Measurements from ENCODE around the gene WASF2.
A peak's percentile ranks its signal among the peaks of the same experiment; 100 is the strongest.

The WASF2 gene

DNA sequence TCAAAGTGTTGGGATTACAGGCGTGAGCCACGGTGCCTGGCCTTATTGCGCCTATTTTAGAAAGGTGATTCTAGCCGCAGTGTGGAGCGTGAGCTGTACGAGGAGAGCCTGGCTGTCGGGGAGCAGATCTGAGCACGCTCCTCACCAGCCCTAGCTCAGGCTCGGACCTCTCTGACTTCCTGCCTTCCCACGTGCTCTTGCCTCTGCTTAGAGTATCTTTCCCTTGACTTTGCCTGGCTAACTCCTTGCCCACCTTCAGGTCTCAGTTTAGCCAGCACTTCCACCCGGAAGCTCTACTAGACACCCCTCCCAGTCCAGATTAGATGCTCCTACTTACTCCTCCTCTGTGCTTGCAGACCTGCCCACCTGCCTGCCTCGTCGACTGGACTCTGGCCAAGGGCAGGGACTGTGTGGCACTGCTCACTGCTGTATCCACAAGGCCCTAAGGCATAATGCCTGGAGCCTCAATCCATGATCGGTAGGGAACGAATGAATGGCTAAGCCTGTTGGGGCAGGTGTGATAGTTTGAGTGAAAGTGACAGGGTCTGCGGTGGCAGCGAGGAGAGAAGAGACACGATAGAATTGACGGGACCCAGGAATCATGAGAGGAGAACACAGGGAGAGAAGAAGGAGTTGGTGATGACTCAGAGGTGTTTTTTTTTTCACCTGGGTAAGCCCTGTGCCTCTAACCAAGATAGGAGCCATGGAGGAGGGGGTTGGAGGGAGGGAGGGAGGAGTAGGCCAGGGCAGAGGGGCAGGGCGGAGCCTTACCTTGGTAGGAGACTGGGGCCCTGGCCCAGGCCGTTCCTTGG is 28.1 kb upstream of the WASF2 start:
- no peak overlapping the region for H4K8ac ChIP-seq (ENCODE audit: low read depth, low read length)
- no peak for DNase-seq (ENCODE audit: low spot score)
- no peaks in the 10 kb centered on the region for H3K9me3 ChIP-seq (replicated peaks in 1 of 2; ENCODE audit: control insufficient read depth in 2 of 2, insufficient read depth in 1 of 2, low read depth in 1 of 2, low read length in 2 of 2)
- H2BK5ac ChIP-seq (ENCODE audit: low read length): peak overlapping the region; percentile 8
- H2AK5ac ChIP-seq (ENCODE audit: low read depth, low read length): peak overlapping the region; percentile 6
- no peak overlapping the region for H3K23ac ChIP-seq (ENCODE audit: low read depth, low read length, poor library complexity)
- H3K4me3 ChIP-seq (ENCODE audit: low read length in 2 of 2): peak overlapping the region in 1 of 2 donors; percentile 25
- peaks cover 45 to 58% of the 10 kb centered on the region in 2 donors for H3K4me1 ChIP-seq (ENCODE audit: control insufficient read depth in 2 of 2, insufficient read depth in 1 of 2, low read depth in 1 of 2, low read length in 2 of 2)
- no peak overlapping the region for H3K4me2 ChIP-seq (ENCODE audit: insufficient read depth, low read length, poor library complexity, severe bottlenecking)
- peak overlapping the region; percentile 5 for H4K91ac ChIP-seq (ENCODE audit: low read depth, low read length, poor library complexity)
- peak overlapping the region; percentile 18 for H2BK12ac ChIP-seq (ENCODE audit: low read length)
- no peak overlapping the region for H3K9ac ChIP-seq (ENCODE audit: low read depth, low read length, poor library complexity)
- H3K4ac ChIP-seq (ENCODE audit: low read length): no peak overlapping the region
- H3K18ac ChIP-seq (ENCODE audit: low read length): peak overlapping the region; percentile 5
- no peak overlapping the region for H2BK15ac ChIP-seq (ENCODE audit: low read length)
- H2AFZ ChIP-seq (ENCODE audit: low read length): no peak overlapping the region
- H3K27me3 ChIP-seq (ENCODE audit: control insufficient read depth in 3 of 3, insufficient read depth in 3 of 3, low read depth in 1 of 3, low read length in 3 of 3): no peaks in the 10 kb centered on the region
- no peaks in the 10 kb centered on the region for H3K79me1 ChIP-seq (ENCODE audit: low read depth, low read length)
- no peaks in the 10 kb centered on the region for H3K36me3 ChIP-seq (replicated peaks in 1 of 2; ENCODE audit: control insufficient read depth in 2 of 2, insufficient read depth in 2 of 2, low read length in 2 of 2)
- H3K27ac ChIP-seq (replicated peaks; ENCODE audit: low read length): no peak overlapping the region
- WGBS, 2 donors (ENCODE audit: extremely low coverage in 2 of 2, insufficient read length in 2 of 2, insufficient replicate concordance in 1 of 2): no CpG with 5 or more reads among the region's 21 CpGs
- H2BK120ac ChIP-seq (ENCODE audit: low read depth, low read length): no peak overlapping the region
- no peak overlapping the region for H3K14ac ChIP-seq (ENCODE audit: low read length)

DNA sequence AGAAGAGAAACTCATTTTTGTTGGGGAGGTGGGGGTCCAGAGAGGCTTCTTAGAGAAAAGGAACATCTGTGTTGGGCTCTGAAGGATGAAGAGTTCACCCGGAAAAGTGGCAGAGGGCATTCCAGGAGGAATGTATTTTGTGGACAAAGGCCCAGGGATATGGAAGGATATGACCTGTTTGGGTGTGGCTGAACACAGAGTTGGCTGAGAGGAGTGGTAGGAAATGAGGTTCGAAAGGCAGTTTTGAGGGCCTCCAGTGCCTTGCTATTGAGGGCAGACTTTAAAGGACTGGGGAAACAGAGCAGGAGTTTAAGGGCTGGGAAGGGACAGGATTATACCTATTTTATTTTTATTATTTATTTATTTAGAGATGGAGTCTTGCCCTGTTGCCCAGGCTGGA is 27.3 kb upstream of the WASF2 start:
- no peak overlapping the region for H3K27ac ChIP-seq (replicated peaks; ENCODE audit: low read length)
- no peak overlapping the region for H3K4me3 ChIP-seq (ENCODE audit: low read length in 2 of 2)
- no peak overlapping the region for H3K18ac ChIP-seq (ENCODE audit: low read length)
- DNase-seq (ENCODE audit: low spot score): no peak
- no peak overlapping the region for H2BK12ac ChIP-seq (ENCODE audit: low read length)
- no peak overlapping the region for H4K91ac ChIP-seq (ENCODE audit: low read depth, low read length, poor library complexity)
- no peaks in the 10 kb centered on the region for H3K79me1 ChIP-seq (ENCODE audit: low read depth, low read length)
- no peak overlapping the region for H3K4ac ChIP-seq (ENCODE audit: low read length)
- H2BK15ac ChIP-seq (ENCODE audit: low read length): no peak overlapping the region
- H3K4me1 ChIP-seq (ENCODE audit: control insufficient read depth in 2 of 2, insufficient read depth in 1 of 2, low read depth in 1 of 2, low read length in 2 of 2): peaks cover 38 to 50% of the 10 kb centered on the region in 2 donors
- no peak overlapping the region for H2BK5ac ChIP-seq (ENCODE audit: low read length)
- no peak overlapping the region for H4K8ac ChIP-seq (ENCODE audit: low read depth, low read length)
- no peak overlapping the region for H2BK120ac ChIP-seq (ENCODE audit: low read depth, low read length)
- no peak overlapping the region for H3K9ac ChIP-seq (ENCODE audit: low read depth, low read length, poor library complexity)
- no peak overlapping the region for H3K23ac ChIP-seq (ENCODE audit: low read depth, low read length, poor library complexity)
- H3K36me3 ChIP-seq (replicated peaks in 1 of 2; ENCODE audit: control insufficient read depth in 2 of 2, insufficient read depth in 2 of 2, low read length in 2 of 2): no peaks in the 10 kb centered on the region
- no peak overlapping the region for H2AK5ac ChIP-seq (ENCODE audit: low read depth, low read length)
- no peaks in the 10 kb centered on the region for H3K9me3 ChIP-seq (replicated peaks in 1 of 2; ENCODE audit: control insufficient read depth in 2 of 2, insufficient read depth in 1 of 2, low read depth in 1 of 2, low read length in 2 of 2)
- H3K14ac ChIP-seq (ENCODE audit: low read length): no peak overlapping the region
- no peak overlapping the region for H2AFZ ChIP-seq (ENCODE audit: low read length)
- no peaks in the 10 kb centered on the region for H3K27me3 ChIP-seq (ENCODE audit: control insufficient read depth in 3 of 3, insufficient read depth in 3 of 3, low read depth in 1 of 3, low read length in 3 of 3)
- no peak overlapping the region for H3K4me2 ChIP-seq (ENCODE audit: insufficient read depth, low read length, poor library complexity, severe bottlenecking)
- WGBS, 2 donors (ENCODE audit: extremely low coverage in 2 of 2, insufficient read length in 2 of 2, insufficient replicate concordance in 1 of 2): no CpG with 5 or more reads among the region's 2 CpGs

DNA sequence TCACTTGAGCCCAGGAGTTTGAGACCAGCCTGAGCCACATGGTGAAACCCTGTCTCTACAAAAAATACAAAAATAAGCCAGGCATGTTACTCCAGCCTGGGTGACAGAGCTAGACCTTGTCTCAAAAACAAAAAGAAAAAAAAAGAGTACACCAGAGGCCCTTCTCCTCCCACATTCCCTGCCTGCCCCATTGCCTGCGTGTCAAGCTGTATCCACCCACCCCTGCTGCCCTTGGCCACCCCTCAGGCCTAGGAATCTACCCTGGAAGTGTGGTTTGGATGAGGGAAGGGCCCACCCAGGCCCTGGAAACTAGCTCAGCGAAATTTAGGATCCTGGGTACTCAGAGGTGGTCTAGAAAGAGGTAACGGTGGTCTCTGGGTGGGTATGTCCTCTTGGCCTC is 25.7 kb upstream of the WASF2 start:
- Histone ChIP-seq H2AK5ac (ENCODE audit: low read depth, low read length) (no peak overlapping the region), H3K4ac (ENCODE audit: low read length) (no peak overlapping the region), H3K4me1 (ENCODE audit: control insufficient read depth in 2 of 2, insufficient read depth in 1 of 2, low read depth in 1 of 2, low read length in 2 of 2) (peaks cover 30 to 34% of the 10 kb centered on the region in 2 donors), H2BK12ac (ENCODE audit: low read length) (no peak overlapping the region), H3K36me3 (replicated peaks in 1 of 2; ENCODE audit: control insufficient read depth in 2 of 2, insufficient read depth in 2 of 2, low read length in 2 of 2) (no peaks in the 10 kb centered on the region), H2AFZ (ENCODE audit: low read length) (peak overlapping the region; percentile 75), H4K8ac (ENCODE audit: low read depth, low read length) (no peak overlapping the region), H3K18ac (ENCODE audit: low read length) (peak overlapping the region; percentile 41), H3K27me3 (ENCODE audit: control insufficient read depth in 3 of 3, insufficient read depth in 3 of 3, low read depth in 1 of 3, low read length in 3 of 3) (no peaks in the 10 kb centered on the region), H3K23ac (ENCODE audit: low read depth, low read length, poor library complexity) (no peak overlapping the region), H4K91ac (ENCODE audit: low read depth, low read length, poor library complexity) (no peak overlapping the region), H3K4me3 (ENCODE audit: low read length in 2 of 2) (no peak overlapping the region), H3K4me2 (ENCODE audit: insufficient read depth, low read length, poor library complexity, severe bottlenecking) (no peak overlapping the region), H3K27ac (replicated peaks; ENCODE audit: low read length) (no peak overlapping the region), H3K14ac (ENCODE audit: low read length) (no peak overlapping the region), H3K79me1 (ENCODE audit: low read depth, low read length) (no peaks in the 10 kb centered on the region), H2BK120ac (ENCODE audit: low read depth, low read length) (no peak overlapping the region), H3K9me3 (replicated peaks in 1 of 2; ENCODE audit: control insufficient read depth in 2 of 2, insufficient read depth in 1 of 2, low read depth in 1 of 2, low read length in 2 of 2) (no peaks in the 10 kb centered on the region), H2BK15ac (ENCODE audit: low read length) (no peak overlapping the region), H2BK5ac (ENCODE audit: low read length) (no peak overlapping the region), H3K9ac (ENCODE audit: low read depth, low read length, poor library complexity) (no peak overlapping the region)
- no peak for DNase-seq (ENCODE audit: low spot score)
- WGBS, 2 donors (ENCODE audit: extremely low coverage in 2 of 2, insufficient read length in 2 of 2, insufficient replicate concordance in 1 of 2): no CpG with 5 or more reads among the region's 3 CpGs

DNA sequence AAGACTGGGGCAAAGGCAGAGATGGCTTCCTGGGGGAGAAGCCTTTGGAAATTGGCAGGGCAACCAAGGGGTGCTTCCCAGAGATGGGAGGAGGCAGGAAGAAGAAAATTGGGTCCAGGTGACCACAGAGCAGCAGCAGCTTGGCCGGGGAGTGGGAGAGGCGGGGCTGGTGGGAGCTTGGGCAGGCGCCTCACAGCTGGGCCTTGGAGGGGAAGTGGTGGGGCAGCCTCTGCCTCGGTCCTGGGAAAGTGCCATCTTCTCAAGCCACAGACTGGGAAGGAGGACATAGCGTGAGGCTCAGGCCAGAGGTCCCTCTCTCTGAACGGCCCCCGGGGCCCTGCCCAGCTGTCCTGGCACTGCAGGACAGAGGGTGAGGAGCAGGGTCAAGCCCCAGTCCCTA is 24.0 kb upstream of the WASF2 start:
- H3K36me3 ChIP-seq (replicated peaks in 1 of 2; ENCODE audit: control insufficient read depth in 2 of 2, insufficient read depth in 2 of 2, low read length in 2 of 2): no peaks in the 10 kb centered on the region
- no peaks in the 10 kb centered on the region for H3K27me3 ChIP-seq (ENCODE audit: control insufficient read depth in 3 of 3, insufficient read depth in 3 of 3, low read depth in 1 of 3, low read length in 3 of 3)
- no peak for DNase-seq (ENCODE audit: low spot score)
- H4K91ac ChIP-seq (ENCODE audit: low read depth, low read length, poor library complexity): no peak overlapping the region
- H3K9me3 ChIP-seq (replicated peaks in 1 of 2; ENCODE audit: control insufficient read depth in 2 of 2, insufficient read depth in 1 of 2, low read depth in 1 of 2, low read length in 2 of 2): no peaks in the 10 kb centered on the region
- H3K9ac ChIP-seq (ENCODE audit: low read depth, low read length, poor library complexity): no peak overlapping the region
- H3K4me1 ChIP-seq (ENCODE audit: control insufficient read depth in 2 of 2, insufficient read depth in 1 of 2, low read depth in 1 of 2, low read length in 2 of 2): peaks cover 13 to 20% of the 10 kb centered on the region in 2 donors
- H2BK12ac ChIP-seq (ENCODE audit: low read length): peak overlapping the region; percentile 53
- H3K27ac ChIP-seq (replicated peaks; ENCODE audit: low read length): no peak overlapping the region
- no CpG with 5 or more reads among the region's 7 CpGs for WGBS, 2 donors (ENCODE audit: extremely low coverage in 2 of 2, insufficient read length in 2 of 2, insufficient replicate concordance in 1 of 2)
- peak overlapping the region; percentile 61 for H3K4ac ChIP-seq (ENCODE audit: low read length)
- H2BK120ac ChIP-seq (ENCODE audit: low read depth, low read length): no peak overlapping the region
- no peak overlapping the region for H3K4me2 ChIP-seq (ENCODE audit: insufficient read depth, low read length, poor library complexity, severe bottlenecking)
- peak overlapping the region; percentile 81 for H3K18ac ChIP-seq (ENCODE audit: low read length)
- peak overlapping the region; percentile 90 for H2BK15ac ChIP-seq (ENCODE audit: low read length)
- peak overlapping the region in 1 of 2 donors; percentile 5 for H3K4me3 ChIP-seq (ENCODE audit: low read length in 2 of 2)
- H3K79me1 ChIP-seq (ENCODE audit: low read depth, low read length): no peaks in the 10 kb centered on the region
- peak overlapping the region; percentile 90 for H2AK5ac ChIP-seq (ENCODE audit: low read depth, low read length)
- H3K14ac ChIP-seq (ENCODE audit: low read length): no peak overlapping the region
- peak overlapping the region; percentile 42 for H2BK5ac ChIP-seq (ENCODE audit: low read length)
- H3K23ac ChIP-seq (ENCODE audit: low read depth, low read length, poor library complexity): peak overlapping the region; percentile 36
- H2AFZ ChIP-seq (ENCODE audit: low read length): peak overlapping the region; percentile 47
- H4K8ac ChIP-seq (ENCODE audit: low read depth, low read length): peak overlapping the region; percentile 85

All from neuronal stem cell (in vitro differentiated cells).